Right renal pelvis (tissue), 4 donors: ENCODE measurements around the gene GTF2IRD2. TPM values are rescaled to one million over a fixed set of nuclear protein-coding genes. Genes with fewer than 3 reads are reported as not detected.

Experiments
- polyA plus RNA-seq, 4 donors: library from polyadenylated mRNA; unstranded; fragments of 120-200 nt; gene quantifications; one replicate each; pipeline ENCODE4 v1.2.1, GENCODE V29; 2013; ENCODE audit not compliant: insufficient read length in 4 of 4

The GTF2IRD2 gene
- polyA plus RNA-seq, 4 donors: 20.3 to 28.7 (median 24.3) TPM

Other genes starting within 250 kb of the GTF2IRD2 start
- gene GTF2I, start 193.9 kb downstream of the GTF2IRD2 start, polyA plus RNA-seq: 100 to 1,000 TPM; 309 to 383 (median 332) TPM
- 1 to 10 TPM in 3 of 4 donors, under 1 TPM in 1; 0.84 to 1.6 (median 1.6) TPM for gene NCF1, start 77.6 kb downstream of the GTF2IRD2 start, polyA plus RNA-seq
- 1 to 10 TPM; 4.2 to 7.2 (median 5.3) TPM for gene CASTOR2, start 113.1 kb upstream of the GTF2IRD2 start, polyA plus RNA-seq
- gene RCC1L, start 222.2 kb upstream of the GTF2IRD2 start, polyA plus RNA-seq: 10 to 100 TPM; 39.7 to 50.0 (median 46.7) TPM
- 10 to 100 TPM; 35.9 to 58.6 (median 45.8) TPM for gene GTF2IRD2B, start 241.0 kb upstream of the GTF2IRD2 start, polyA plus RNA-seq